CD4-positive, CD25-positive, alpha-beta regulatory T cell (primary cell): ENCODE measurements around the gene IFNA17. TPM values are rescaled to one million over a fixed set of nuclear protein-coding genes. Genes with fewer than 3 reads are reported as not detected.
A peak's percentile ranks its signal among the peaks of the same experiment; 100 is the strongest.

ENCODE experiments used
- ATAC-seq, 2 donors: fragments of 150-1000 bp; cut with Tn5 transposase; one replicate each; pipeline ENCODE4 v1.10.0; 2021; ENCODE audit warnings: low read depth in 2 of 2, moderate number of reproducible peaks in 2 of 2, moderate library complexity in 1 of 2
- DNase-seq, 3 donors: peaks; one replicate each; pipeline versions ENCODE4 v3.0.0 to v3.0.0-alpha.2; 2012 to 2022; ENCODE audit warnings: mixed read lengths in 1 of 3
- H3K27ac ChIP-seq: one replicate; pipeline ENCODE4 v1.7.0; 2013; ENCODE audit warnings: mild to moderate bottlenecking, low read length; ENCODE audit not compliant: insufficient read depth, poor library complexity, severe bottlenecking
- H3K27me3 ChIP-seq: one replicate; pipeline ENCODE4 v1.7.0; 2013; ENCODE audit warnings: low read length; ENCODE audit not compliant: control insufficient read depth, insufficient read depth
- H3K36me3 ChIP-seq: one replicate; pipeline ENCODE4 v1.7.0; 2013; ENCODE audit warnings: mild to moderate bottlenecking, low read length, moderate library complexity; ENCODE audit not compliant: control insufficient read depth, insufficient read depth
- H3K4me1 ChIP-seq: 2 replicates; pipeline ENCODE4 v1.7.0; 2013; ENCODE audit warnings: mild to moderate bottlenecking, low read length; ENCODE audit not compliant: insufficient read depth, control insufficient read depth, poor library complexity, severe bottlenecking
- H3K4me3 ChIP-seq: one replicate; pipeline ENCODE4 v1.7.0; 2013; ENCODE audit warnings: low read depth, mild to moderate bottlenecking, low read length, moderate library complexity
- H3K9me3 ChIP-seq, 2 experiments: 1 replicate in 1 of 2; 2 replicates in 1 of 2; pipeline ENCODE4 v1.7.0; 2013; ENCODE audit warnings: low read length in 2 of 2, mild to moderate bottlenecking in 1 of 2, moderate library complexity in 1 of 2; ENCODE audit not compliant: control insufficient read depth in 2 of 2
- H3K27ac Mint-ChIP-seq, 3 donors: one replicate each; pipeline ENCODE4 v1.8.0; 2020 to 2022; ENCODE audit warnings: mild to moderate bottlenecking in 3 of 3, mixed read lengths in 3 of 3, moderate library complexity in 2 of 3
- H3K27me3 Mint-ChIP-seq: one replicate; pipeline ENCODE4 v1.8.0; 2022; ENCODE audit warnings: mild to moderate bottlenecking, mixed read lengths
- H3K36me3 Mint-ChIP-seq: one replicate; pipeline ENCODE4 v1.8.0; 2020; ENCODE audit warnings: mixed read lengths
- H3K4me1 Mint-ChIP-seq, 4 donors: one replicate each; pipeline ENCODE4 v1.8.0; 2020 to 2022; ENCODE audit warnings: mixed read lengths in 4 of 4, mild to moderate bottlenecking in 1 of 4
- H3K4me3 Mint-ChIP-seq, 4 donors: one replicate each; pipeline ENCODE4 v1.8.0; 2020 to 2022; ENCODE audit warnings: mild to moderate bottlenecking in 4 of 4, mixed read lengths in 4 of 4, moderate library complexity in 3 of 4
- H3K9me3 Mint-ChIP-seq, 7 donors: one replicate each; pipeline ENCODE4 v1.8.0; 2020 to 2022; ENCODE audit warnings: mixed read lengths in 7 of 7, mild to moderate bottlenecking in 3 of 7, moderate library complexity in 2 of 7
- polyA plus RNA-seq, 4 donors: library from polyadenylated mRNA; unstranded; fragments of 300-500 nt; fragmentation: Illumina TruSeq; gene quantifications; one replicate each; pipeline ENCODE4 v1.2.3, GENCODE V29; 2021
- total RNA-seq: library from RNA; stranded (reverse); gene quantifications from one replicate; pipeline ENCODE4 v1.2.3, GENCODE V29; 2022

The IFNA17 gene
- total RNA-seq: not detected
- not detected for polyA plus RNA-seq

GRCh38 chr9:21228122-21228521 is at the start of gene IFNA17:
TSS of gene IFNA17 (minus strand) at chr9:21228222. CDS start at chr9:21228173, 49 bp downstream.
- no peaks in the 10 kb centered on the region for H3K9me3 ChIP-seq
- no peak within 1 kb of the TSS for H3K4me3 ChIP-seq
- no peak within 1 kb of the TSS for H3K27ac Mint-ChIP-seq
- no peaks in the 10 kb centered on the region for H3K27me3 ChIP-seq
- no peaks in the 10 kb centered on the region for H3K4me1 Mint-ChIP-seq
- no peaks in the 10 kb centered on the region for H3K36me3 ChIP-seq
- no peaks in the 10 kb centered on the region for H3K4me1 ChIP-seq
- H3K9me3 Mint-ChIP-seq: peaks cover 0 to 2% (median 0%) of the 10 kb centered on the region in 7 donors
- H3K27ac ChIP-seq: no peak within 1 kb of the TSS
- H3K36me3 Mint-ChIP-seq: no peaks in the 10 kb centered on the region
- no peaks in the 10 kb centered on the region for H3K27me3 Mint-ChIP-seq
- ATAC-seq: no peak
- DNase-seq: no peak
- no peak within 1 kb of the TSS for H3K4me3 Mint-ChIP-seq

- peaks cover 0 to 11% (median 0%) of the 10 kb centered on the region in 7 donors for H3K9me3 Mint-ChIP-seq
- no peak overlapping the region for H3K27ac Mint-ChIP-seq
- Histone ChIP-seq H3K9me3 (no peaks in the 10 kb centered on the region), H3K4me3 (no peak overlapping the region), H3K27ac (no peak overlapping the region), H3K36me3 (no peaks in the 10 kb centered on the region), H3K4me1 (no peaks in the 10 kb centered on the region), H3K27me3 (no peaks in the 10 kb centered on the region)
- DNase-seq: no peak
- H3K27me3 Mint-ChIP-seq: peaks cover 11% of the 10 kb centered on the region
- no peak for ATAC-seq
- no peaks in the 10 kb centered on the region for H3K36me3 Mint-ChIP-seq
- peaks cover 0 to 3% (median 0%) of the 10 kb centered on the region in 4 donors for H3K4me1 Mint-ChIP-seq
- no peak overlapping the region for H3K4me3 Mint-ChIP-seq
These were observed 40.3 kb upstream of the IFNA17 start for GRCh38 chr9:21268347-21268657.

GRCh38 chr9:21267485-21268346 is 39.7 kb upstream of the IFNA17 start:
- ATAC-seq (no peak), DNase-seq (no peak)
- H3K36me3 ChIP-seq: no peaks in the 10 kb centered on the region
- no peak overlapping the region for H3K4me3 ChIP-seq
- H3K36me3 Mint-ChIP-seq: no peaks in the 10 kb centered on the region
- H3K4me3 Mint-ChIP-seq: no peak overlapping the region
- H3K27me3 ChIP-seq: no peaks in the 10 kb centered on the region
- H3K27ac Mint-ChIP-seq: no peak overlapping the region
- no peaks in the 10 kb centered on the region for H3K4me1 ChIP-seq
- H3K9me3 ChIP-seq: no peaks in the 10 kb centered on the region
- H3K27me3 Mint-ChIP-seq: peaks cover 11% of the 10 kb centered on the region
- peaks cover 0 to 3% (median 0%) of the 10 kb centered on the region in 4 donors for H3K4me1 Mint-ChIP-seq
- H3K27ac ChIP-seq: no peak overlapping the region
- H3K9me3 Mint-ChIP-seq: peaks cover 0 to 9% (median 0%) of the 10 kb centered on the region in 7 donors

- no peak overlapping the region for H3K4me3 ChIP-seq
- no peaks in the 10 kb centered on the region for H3K36me3 ChIP-seq
- no peak overlapping the region for H3K27ac ChIP-seq
- H3K27ac Mint-ChIP-seq: no peak overlapping the region
- no peak for ATAC-seq
- H3K27me3 ChIP-seq: no peaks in the 10 kb centered on the region
- peaks cover 0 to 5% (median 0%) of the 10 kb centered on the region in 7 donors for H3K9me3 Mint-ChIP-seq
- H3K36me3 Mint-ChIP-seq: no peaks in the 10 kb centered on the region
- peaks cover 0 to 3% (median 0%) of the 10 kb centered on the region in 4 donors for H3K4me1 Mint-ChIP-seq
- no peaks in the 10 kb centered on the region for H3K4me1 ChIP-seq
- peaks cover 11% of the 10 kb centered on the region for H3K27me3 Mint-ChIP-seq
- no peaks in the 10 kb centered on the region for H3K9me3 ChIP-seq
- H3K4me3 Mint-ChIP-seq: no peak overlapping the region
- DNase-seq: no peak
These were observed 38.9 kb upstream of the IFNA17 start for GRCh38 chr9:21266733-21267484.

- Mint-ChIP-seq H3K4me1 (peaks cover 0 to 3% (median 0%) of the 10 kb centered on the region in 4 donors), H3K4me3 (no peak overlapping the region), H3K27me3 (peaks cover 11% of the 10 kb centered on the region), H3K36me3 (no peaks in the 10 kb centered on the region), H3K27ac (no peak overlapping the region), H3K9me3 (peaks cover 0 to 2% (median 0%) of the 10 kb centered on the region in 7 donors)
- H3K9me3 ChIP-seq: no peaks in the 10 kb centered on the region
- ATAC-seq (no peak), DNase-seq (no peak)
- no peaks in the 10 kb centered on the region for H3K27me3 ChIP-seq
- no peaks in the 10 kb centered on the region for H3K36me3 ChIP-seq
- H3K4me3 ChIP-seq: no peak overlapping the region
- no peak overlapping the region for H3K27ac ChIP-seq
- H3K4me1 ChIP-seq: no peaks in the 10 kb centered on the region
These were observed 37.6 kb upstream of the IFNA17 start for GRCh38 chr9:21265421-21266189.

GRCh38 chr9:21255538-21256212 is 27.7 kb upstream of the IFNA17 start:
- Mint-ChIP-seq H3K9me3 (no peaks in the 10 kb centered on the region), H3K4me1 (peaks cover 0 to 5% (median 4%) of the 10 kb centered on the region in 4 donors), H3K27me3 (peaks cover 22% of the 10 kb centered on the region), H3K4me3 (peak overlapping the region in 1 of 4 donors; percentile 38), H3K27ac (no peak overlapping the region), H3K36me3 (no peaks in the 10 kb centered on the region)
- Histone ChIP-seq H3K4me3 (no peak overlapping the region), H3K36me3 (no peaks in the 10 kb centered on the region), H3K27ac (no peak overlapping the region), H3K9me3 (no peaks in the 10 kb centered on the region), H3K27me3 (peaks cover 3% of the 10 kb centered on the region), H3K4me1 (no peaks in the 10 kb centered on the region)
- no peak for ATAC-seq
- no peak for DNase-seq
